SK-N-DZ (cell line): ENCODE measurements around the gene FGD4.

ENCODE experiments used
- DNase-seq: peaks from one replicate; pipeline ENCODE4 v3.0.0-alpha.2; 2015; ENCODE audit warnings: low spot score

Gene FGD4

DNA sequence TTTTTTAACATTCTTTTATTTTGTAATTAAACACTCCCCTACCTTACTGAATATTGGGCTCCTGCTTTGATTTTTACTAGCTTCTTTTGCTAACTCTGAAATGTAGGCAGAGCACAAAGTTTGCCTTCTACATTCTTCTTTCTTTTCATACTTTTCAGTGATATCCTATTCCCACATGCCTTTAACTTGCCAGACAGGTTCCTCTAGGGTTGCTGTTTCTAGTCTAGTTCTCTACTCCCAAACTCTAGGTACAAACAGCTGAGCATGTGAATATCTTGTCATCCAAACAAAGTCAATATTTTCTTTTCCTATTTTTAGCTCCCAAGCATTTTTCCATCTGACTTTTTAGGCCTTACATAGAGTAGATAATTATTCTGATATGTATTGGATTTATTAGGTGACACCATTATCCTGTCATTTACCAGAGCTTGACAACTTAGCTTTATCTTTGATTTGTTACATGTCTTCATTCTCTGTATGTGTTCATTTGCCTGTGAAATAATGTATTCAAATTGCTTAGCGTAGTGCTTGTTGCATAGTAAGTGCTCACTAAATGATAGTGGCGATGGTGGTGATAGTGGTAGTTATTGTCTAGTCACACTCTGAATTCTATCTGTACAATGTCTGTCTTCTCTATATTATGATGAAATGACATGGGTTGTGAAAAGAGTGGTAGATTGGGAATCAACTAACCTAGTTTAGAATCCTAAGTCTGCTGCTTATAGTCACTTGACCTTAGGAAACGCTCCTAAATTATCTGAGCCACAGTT lies 206.2 kb downstream of the FGD4 start:
- no peak for DNase-seq

DNA sequence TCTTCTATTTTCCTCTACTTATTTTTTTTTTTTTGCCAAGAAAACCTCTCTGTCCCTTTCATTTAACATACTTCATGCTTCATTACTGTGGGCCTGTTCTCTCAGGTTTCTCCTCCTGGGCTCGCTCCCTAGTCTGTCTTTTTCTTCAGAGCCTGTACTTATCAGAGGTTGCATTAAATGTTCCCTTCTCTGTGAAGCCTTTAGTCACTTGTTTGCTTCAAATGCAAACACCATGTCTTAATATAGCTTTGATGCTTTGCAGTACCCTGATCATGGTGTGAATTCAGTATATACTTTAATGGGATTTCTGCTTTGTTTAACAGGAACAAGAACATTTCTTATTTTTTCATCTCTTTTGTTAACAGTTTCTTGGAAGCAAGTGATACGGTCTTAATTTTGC lies 207.1 kb downstream of the FGD4 start:
- DNase-seq: no peak

DNA sequence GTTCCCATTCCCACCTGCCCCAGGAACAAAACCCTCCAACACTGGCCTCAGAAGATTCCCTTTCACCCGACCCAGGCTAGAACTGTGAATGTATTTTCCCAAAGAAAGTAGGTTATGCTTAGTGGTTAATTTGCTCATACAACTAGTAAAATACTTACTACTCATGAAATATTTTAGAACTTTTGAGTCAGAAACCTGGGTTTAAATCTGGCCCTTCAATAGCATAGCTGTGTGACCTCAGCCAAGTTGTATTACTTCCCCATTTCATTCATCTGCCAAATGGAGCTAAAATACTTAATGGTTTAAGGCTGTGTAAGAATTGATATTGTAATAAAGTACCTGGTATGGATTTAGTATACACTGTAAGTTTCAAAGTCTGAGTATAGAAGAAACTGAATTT lies 210.6 kb downstream of the FGD4 start:
- DNase-seq: no peak

DNA sequence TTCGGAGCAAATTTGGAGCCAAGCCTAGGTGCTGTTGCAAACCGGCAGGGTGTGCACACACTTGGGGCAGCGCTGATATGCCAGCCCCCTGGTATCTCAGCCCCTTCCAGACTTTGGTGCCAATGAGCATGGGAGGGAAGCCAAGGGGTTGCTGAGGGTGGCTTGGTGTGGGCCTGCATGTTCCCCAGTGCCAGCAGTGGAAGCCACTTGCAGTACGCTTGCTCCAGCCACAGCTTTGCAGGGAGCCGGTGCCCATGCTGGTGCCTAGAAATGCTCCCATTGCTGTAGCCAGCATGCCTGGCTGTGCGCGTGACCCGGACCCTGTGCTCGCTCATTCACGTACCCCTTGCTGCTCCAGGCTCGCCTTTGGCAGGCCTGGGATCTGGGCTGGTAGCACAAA lies 212.6 kb downstream of the FGD4 start:
- DNase-seq: no peak

DNA sequence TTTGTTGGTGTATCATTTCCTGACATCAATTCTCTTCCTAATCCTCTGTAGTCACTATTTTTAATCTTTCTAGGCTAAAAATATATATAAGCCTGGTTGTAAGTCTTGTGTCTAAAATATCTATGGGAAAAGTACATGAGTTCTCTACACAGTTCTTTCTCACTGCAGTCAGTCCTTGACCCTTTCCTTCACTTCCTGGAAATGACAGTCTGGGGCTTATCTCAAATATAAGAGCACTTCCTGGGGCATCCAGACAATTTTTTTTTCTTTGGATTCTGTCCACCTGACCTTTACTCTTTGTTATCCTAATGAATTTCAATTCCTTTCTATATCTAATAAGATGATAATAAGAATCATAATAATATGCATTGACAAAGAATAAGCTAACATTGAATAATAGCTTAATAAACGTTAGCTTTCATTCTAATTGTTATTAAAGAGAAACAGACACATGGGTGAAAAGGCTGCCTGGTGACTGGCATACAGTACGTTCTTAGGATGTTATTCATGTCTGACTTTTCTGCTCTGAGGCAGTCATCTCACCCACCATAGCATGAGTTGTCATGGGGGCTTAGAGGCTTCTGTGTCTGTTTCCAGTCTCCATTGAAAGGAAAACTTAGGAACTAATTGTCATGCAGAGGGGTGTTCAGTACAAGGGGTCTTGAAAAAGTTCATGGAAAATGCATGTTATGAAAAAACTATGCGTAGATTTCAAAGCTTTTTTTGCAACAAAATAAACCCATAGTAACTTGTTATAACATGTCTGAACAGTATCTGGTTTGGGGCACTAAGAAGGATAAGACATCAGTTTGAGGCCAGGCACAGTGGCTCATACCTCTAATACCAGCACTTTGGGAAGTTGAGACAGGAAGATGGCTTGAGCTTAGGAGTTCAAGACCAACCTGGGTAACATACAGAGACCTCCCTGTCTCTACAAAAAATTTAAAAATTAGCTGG lies 213.6 kb downstream of the FGD4 start:
- DNase-seq: no peak

DNA sequence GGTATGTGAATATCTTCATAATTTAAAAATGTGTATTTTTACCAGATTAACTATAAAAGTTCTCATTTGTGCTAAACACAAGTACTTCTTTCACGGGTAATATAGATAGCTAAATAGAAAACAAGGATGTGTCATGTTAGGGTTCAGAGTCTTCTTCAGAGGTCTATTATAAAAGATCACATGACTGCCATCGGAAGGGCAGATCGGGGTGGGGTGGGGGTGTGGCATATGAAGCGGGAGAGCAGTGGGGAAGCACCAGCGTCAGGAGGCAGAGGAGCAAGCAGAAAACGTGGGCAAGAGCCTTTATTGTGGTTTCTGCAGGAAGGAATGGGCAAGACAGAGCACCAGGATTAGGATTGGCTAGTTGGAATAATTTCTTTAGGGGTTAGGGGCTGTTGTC lies 216.1 kb downstream of the FGD4 start:
- DNase-seq: no peak

DNA sequence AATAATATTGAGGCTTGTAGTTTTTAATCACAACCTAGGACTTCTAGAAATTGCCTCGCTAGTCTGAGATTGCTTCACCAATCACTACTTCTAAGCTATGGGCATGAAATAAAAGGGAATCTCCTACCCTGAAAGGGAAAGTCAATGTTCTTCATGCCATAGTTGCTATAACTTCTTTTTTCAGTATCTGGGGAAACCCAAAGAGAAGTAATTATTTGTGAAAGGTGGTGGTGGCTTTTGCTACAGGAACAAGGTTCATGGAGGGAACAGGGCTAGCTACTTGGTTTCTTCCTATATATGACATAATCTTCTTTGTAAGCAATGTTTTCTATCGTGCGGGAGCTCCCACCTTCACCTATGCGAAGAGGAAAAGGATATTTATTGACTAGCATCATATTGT lies 218.2 kb downstream of the FGD4 start:
- DNase-seq: no peak

DNA sequence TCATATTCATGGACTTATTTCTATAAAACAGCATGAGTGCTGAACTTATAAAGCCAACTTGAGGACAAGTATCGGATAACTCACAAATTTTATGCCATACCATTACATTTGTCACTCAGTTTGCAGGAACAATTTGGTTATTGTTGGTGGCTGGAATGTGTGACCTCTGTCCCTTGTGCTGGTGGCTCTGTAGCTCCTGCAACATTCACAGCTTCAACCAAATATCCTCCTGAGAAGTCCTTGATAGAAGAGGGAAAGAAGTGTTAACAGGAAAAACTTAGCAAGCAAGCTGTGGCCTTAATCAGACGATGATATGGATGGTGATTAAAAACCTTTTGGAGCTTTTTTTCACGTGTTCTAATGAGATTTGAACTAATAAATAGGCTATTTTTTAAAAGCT lies 218.8 kb downstream of the FGD4 start:
- DNase-seq: no peak

DNA sequence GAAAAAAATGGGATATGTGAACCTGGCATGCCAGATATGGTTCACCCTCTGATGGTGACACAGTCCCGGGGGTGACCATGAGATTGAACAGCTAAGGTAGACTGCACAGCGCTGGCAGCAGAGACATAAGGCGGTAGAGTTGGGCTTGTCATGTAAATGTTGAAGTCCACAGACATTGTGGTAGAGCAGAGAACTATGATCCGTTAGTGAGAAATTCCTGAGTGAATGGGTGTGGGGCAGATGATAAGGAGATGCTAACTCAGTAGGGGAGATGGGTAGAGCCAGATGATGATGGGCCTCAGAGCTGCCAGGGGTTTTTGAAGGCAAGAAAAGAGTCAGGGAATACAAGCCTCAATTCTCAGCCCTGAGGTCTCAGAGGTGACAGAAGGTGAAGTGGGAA lies 228.6 kb downstream of the FGD4 start:
- no peak for DNase-seq

DNA sequence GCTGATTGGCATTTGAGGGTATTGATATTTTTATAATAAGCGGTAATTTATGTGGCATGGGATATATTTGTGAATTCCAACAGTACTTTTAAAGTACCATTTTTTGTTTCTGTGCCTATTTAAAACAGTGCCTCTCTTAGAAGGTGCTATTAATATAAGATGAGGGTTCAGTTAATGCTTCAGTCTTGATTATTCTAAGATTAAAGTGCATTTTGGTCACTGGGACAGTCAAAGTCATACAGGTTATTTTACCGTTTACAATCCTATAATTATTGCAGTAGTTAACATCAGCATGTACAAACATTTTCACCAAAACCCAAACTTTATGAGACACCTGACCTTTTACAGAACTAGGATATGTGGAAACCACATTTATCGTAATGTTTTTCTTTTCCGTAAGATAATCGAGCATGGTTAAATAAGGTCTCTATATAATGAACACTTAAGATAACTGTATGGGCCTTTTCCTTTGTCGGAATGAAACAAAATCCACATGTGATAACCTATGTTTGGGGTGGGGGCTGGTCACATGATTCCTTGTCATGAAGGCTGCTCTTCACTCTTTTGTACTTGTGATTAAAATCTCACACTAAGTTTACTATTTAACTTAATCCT lies 242.0 kb downstream of the FGD4 start:
- no peak for DNase-seq

DNA sequence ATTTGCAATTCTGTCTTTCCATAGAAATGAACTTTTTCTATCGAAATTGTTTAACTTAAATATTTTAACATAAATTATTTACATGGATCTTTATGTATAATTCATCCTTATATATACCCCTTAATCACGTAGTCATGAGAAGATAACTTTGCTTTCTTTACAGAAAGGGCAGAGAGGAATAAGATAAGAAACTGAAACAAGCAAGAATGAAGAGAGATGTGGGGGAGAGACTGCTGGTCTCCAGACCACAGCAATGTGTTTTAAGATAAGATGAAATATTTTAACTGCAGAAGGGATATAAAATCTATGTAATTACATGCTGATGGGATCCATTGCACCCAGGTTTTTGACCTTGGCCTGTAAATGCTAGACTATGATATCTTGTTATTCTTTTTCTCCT lies 245.1 kb downstream of the FGD4 start:
- no peak for DNase-seq

DNA sequence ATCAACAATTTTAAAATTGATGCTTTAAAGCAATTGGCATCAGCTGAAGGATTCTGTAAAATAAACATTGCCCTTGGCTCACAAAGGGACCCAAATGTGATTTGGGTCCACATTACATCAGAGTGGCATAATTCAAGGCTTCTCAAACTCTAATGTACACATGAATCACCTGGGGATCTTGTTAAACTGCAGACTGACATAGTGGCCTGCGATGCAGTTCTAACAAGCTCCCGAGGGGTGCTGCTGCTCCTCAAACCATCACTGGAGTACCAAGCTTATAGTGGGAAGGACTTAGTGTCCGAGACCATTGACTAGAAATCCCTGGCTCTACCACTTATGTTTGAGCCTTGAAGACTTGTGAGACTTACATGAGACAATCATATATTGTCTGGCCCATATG lies 247.9 kb downstream of the FGD4 start:
- no peak for DNase-seq

DNA sequence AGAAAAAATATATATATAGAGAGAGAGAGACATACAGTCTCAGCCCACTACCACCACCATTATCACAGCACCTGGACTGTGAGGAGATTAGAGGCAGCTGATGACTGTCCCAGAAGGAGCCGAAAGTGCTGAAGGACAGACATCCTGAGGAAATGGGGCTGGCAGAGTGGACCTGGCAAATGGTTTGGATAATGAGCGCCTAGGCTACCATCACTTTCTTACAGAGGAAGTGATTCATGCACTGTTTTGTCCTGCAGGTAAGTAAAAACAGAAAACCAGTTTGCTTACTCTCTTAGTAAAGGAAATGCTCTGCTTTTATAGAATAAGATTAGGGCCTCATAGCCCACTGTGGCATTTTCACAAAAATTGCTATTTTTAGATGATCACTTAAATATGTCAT lies 251.2 kb downstream of the FGD4 start:
- DNase-seq: no peak

DNA sequence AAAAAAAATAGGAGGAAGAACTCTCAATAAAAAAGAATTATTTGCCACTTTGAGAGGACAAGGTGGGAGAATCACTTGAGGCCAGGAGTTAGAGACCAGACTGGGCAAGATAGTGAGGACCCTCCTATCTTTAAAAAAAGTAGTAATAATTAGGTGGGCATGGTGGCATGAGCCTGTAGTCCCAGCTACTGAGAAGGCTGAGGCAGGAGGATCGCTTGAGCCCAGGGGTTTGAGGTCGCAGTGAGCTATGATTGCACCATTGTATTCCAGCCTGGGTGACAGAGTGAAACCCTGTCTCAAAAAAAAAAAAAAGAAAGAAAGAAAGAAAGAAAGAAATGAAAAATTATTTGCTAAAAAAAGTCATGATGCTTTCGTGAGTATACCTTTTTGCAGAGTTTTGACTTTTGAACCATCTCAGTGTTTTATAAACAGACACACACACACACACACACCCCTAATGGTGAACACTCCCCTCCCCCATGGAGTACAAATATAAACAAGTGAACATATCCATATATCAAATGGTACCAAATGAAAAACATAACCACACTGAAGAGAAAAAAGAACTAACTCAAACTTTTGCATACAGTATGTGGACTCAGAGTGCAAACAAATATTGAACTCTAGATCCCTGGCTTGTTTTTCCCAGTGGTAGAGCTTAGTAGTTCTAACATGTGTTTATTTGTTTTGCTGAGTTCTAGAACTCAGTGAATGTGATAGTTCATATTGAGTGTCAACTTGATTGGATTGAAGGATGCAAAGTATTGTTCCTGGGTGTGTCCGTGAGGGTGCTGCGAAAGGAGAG lies 252.0 kb downstream of the FGD4 start:
- DNase-seq: no peak

DNA sequence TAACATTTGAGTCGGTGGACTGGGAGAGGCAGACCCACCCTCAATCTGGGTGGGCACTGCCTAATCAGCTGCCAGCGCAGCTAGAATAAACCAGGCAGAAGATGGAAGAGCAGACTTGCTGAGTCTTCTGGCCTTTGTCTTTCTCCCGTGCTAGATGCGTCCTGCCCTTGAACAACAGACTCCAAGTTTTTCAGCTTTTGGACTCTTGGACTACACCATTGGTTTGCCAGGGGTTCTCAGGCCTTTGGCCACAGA lies 252.5 kb downstream of the FGD4 start:
- no peak for DNase-seq

DNA sequence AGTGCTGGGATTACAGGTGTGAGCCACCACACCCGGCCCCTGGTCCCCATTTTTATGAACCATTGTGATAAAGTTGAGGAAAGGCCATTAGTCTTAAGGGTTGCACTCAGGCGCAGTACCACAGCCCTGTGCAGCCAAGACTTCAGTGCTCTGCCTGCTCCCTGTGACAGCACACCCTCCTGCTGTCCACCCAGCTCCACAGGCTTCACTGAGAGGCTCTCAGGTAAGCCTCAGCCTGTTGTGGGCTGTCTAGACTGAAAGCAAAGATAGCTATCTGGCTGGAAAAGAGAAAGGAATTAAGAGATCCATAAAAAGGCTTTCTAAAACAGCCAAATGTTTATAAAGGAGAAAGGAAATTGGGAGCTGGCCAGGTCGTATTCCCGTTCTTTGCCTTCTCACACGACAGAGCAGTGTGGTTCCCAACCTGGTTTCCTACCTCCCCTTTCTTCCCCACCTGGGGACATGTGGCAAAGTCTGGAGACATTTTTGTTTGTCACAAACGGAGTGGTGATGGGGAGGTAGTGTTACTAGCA lies 260.6 kb downstream of the FGD4 start:
- DNase-seq: no peak

DNA sequence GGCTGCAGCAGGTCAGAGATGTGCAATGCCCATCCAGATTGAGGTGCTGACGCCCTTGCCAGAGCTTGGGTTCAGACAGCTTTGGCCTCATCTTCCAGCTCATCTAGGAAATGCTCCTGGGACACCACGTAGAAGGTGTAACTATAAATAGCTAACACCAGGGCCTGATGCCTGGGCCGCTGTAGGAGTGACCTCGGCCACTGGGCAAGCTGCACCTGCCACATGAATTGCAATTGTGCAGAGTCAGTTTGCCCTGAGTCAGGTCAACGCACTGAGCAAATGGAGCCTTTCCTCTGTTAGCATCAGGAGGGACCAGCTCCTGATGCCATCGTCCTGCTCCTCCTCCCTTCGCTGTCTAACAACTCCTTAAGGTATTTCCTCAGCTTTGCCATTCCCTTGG lies 262.3 kb downstream of the FGD4 start:
- no peak for DNase-seq

DNA sequence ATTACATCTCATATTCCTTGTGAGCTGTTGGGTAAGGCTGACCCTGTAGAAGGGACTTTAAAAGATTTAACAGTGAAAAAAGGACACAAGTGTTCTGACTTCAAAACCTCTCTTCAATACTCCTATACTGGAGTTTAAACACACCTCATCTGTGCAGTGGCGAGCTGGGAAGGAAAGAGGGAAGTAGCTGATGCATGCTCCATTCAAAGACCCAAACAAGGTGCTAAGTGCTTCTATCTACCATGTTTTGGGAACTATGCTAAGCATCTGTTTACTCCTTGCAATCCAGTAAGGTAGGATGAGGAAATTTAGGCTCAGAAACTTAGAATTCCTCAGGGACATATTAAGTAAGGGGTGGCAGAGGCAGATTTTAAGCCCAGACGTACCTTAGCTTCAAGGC lies 263.3 kb downstream of the FGD4 start:
- DNase-seq: no peak

DNA sequence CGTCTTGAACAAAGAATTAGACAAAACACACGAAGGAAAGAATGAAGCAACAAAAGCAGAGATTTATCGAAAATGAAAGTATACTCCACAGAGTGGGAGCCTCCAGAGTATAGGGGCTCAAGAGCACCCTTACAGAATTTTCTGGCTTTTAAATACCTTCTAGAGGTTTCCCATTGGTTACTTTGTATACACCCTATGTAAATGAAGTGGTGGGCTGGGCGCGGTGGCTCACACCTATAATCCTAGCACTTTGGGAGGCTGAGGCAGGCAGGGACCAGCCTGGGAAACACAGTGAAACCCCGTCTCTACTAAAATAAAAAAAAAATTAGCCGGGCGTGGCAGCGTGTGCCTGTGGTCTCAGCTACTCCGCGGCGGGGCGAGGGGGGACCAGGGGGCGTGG lies 266.7 kb downstream of the FGD4 start:
- DNase-seq: no peak

DNA sequence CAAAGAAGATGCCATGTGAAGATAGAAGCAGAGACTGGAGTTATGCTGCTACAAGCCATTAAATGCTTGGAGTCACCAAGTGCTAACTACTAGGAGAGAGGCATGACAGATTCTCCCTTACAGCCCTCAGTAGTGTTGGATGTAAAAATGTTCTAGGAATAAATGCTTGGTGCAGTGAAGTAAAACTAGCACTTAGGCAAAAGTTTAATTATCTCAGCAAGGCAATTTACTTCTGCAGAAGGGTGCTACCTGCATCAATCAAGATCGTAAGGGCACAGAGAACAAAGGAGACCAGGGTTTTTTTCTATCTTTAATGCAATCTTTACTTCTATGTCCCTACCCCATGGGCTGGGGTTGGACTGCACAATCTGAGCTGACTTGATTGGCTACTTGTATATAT lies 270.2 kb downstream of the FGD4 start:
- DNase-seq: no peak

DNA sequence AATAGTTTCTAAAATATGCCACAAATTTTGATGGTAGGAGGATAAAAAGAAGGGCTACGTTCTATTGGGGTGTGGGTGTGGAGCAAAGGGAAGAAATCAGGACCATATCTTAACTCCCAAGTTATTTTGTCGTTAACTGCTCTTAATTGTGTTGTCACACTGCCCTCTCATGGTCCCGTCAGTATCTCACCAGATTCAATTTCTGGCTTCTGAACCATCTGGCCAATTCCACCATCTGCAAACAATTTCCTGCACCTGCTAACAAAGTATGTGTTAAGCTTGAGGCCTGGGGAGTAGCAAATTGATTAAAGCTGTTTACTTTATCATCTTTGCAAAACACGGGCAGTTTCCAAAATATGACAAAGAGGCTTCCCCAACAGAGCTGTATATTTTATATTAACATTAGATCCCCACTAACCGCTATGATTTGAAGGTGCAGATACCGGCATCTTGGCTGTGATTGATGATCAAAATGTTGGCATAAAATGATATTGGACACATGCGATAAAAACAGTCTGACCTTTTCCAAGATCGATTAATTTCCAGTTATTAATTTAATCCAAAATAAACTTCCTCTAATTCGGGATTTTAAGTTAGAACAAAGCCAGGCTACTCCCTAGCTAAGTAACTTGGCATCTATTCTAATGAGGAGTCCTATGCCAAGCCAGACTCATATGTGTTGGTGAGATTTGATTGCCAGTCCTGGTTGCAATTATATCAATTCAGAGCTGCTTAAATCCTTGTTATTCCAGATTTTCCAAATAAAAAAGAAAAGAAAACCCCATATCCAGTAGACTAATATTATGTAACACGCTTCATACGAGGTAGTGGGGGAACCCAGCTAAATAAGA lies 272.8 kb downstream of the FGD4 start:
- peak; percentile 87 for DNase-seq
